ENCODE results near the gene SLC24A1.

DNA sequence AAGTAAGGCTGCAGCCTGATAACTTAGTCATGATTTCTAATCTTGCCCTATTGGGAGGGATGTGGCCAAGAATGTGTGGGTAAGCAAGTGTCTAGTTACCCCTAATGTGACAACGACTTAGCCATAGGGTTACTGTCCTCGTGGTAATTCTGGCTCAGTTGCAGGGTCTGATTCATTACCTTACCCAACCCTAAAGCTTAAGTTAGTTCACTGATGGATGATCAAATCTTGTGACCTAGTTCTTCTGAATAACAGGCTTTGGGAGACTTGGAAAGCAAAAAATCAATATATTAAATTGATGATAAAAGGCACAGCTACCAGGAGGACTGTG, 9.2 kb upstream of the SLC24A1 start:
- TF ChIP-seq, protein P1, sequence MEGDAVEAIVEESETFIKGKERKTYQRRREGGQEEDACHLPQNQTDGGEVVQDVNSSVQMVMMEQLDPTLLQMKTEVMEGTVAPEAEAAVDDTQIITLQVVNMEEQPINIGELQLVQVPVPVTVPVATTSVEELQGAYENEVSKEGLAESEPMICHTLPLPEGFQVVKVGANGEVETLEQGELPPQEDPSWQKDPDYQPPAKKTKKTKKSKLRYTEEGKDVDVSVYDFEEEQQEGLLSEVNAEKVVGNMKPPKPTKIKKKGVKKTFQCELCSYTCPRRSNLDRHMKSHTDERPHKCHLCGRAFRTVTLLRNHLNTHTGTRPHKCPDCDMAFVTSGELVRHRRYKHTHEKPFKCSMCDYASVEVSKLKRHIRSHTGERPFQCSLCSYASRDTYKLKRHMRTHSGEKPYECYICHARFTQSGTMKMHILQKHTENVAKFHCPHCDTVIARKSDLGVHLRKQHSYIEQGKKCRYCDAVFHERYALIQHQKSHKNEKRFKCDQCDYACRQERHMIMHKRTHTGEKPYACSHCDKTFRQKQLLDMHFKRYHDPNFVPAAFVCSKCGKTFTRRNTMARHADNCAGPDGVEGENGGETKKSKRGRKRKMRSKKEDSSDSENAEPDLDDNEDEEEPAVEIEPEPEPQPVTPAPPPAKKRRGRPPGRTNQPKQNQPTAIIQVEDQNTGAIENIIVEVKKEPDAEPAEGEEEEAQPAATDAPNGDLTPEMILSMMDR (IDR thresholded peaks at IDR 0.05; ENCODE audit: insufficient read depth, low read depth, low read length), result no peak
- no peak for TF ChIP-seq EZH2 (IDR thresholded peaks at IDR 0.05; ENCODE audit: insufficient read depth, low read length)

Measured in astrocyte (in vitro differentiated cells and primary cell).